GM19463 (cell line): Measurements from ENCODE around the gene ERICH4.
"Not testable (repeated sequence)": the region's sequence is repeated elsewhere in the genome, so short reads cannot be mapped to it uniquely, and the experiment has no call there.

Experiments
- ATAC-seq: cut with Tn5 transposase; IDR thresholded peaks from one replicate; pipeline ENCODE4 v1.9.1; 2021; ENCODE audit warnings: mild to moderate bottlenecking, moderate library complexity; ENCODE audit not compliant: unreplicated experiment

ERICH4 gene, protein sequence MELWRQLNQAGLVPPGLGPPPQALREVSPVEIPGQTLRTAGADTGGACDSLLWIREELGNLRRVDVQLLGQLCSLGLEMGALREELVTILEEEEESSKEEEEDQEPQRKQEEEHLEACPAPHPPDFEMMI

DNA sequence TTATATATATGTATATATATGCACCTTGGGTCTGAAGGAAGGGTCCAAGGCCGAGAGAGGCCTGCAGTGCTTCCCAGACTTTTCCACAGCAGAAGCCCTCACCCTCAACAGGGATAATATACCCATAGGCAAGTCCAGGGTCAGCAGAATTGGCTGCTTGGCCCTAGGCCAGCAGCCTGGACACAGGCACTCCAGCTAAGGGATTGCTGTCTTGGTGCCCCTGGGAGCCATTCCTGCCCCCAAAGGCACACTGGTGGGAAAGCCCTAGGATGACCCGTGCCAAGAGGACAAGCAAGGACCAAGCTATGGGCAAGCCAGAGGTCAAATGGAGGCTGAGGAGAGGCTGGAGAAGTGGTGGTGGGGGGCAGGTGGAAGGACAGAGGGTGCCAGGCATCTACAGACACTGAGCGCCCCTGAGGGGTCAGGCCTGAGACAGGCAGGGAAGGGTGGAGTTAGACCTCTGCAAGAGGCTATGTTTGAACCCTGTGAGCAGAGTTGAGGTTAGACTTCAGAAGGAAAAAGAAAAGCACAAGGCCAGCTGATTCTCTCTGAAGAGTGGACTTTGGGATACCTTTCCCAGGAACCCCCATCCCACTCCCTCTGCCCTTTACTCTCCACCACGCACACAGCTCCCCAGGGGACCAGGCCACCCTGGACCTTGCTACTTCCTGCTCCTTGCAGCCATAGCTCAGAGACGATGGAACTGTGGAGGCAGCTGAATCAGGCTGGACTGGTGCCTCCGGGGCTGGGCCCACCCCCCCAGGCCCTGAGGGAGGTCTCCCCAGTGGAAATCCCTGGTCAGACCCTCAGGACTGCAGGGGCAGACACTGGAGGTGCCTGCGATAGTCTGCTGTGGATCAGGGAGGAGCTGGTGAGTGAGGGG lies at the start of gene ERICH4:
Gene ERICH4, plus strand, starts transcription at position 684 of the 883 bp plus-strand sequence. Its CDS starts 14 bp downstream, at position 698.
- no peak for ATAC-seq

DNA sequence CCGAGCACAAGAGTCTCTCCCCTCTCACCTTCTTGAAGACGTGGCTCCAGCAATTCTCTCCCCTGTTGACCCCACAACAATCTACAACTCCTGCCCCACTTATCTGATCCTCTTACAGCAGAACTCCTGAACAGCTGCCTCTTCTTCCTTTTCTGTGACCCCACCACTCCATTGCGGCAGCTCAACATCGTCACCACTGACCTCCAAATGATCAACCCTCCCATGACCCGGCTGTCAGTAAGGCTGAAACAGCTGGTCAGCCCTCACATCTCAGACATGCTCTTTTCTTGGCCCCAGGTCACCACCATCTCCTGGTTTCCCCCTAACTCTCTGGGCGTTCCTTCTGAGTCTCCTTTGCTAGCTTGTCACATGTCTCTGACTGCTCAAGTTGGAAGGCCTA lies 47.6 kb upstream of the ERICH4 start:
- no peak for ATAC-seq

- ATAC-seq = peak; percentile 91
Measured at GRCh38 chr19:41397086-41398049, 45.6 kb upstream of the ERICH4 start, which contains the start of the genes BCKDHA and EXOSC5. Gene BCKDHA, plus strand, starts transcription at chr19:41397818. Its CDS starts 10 bp downstream, at chr19:41397828. Gene EXOSC5, minus strand, starts transcription at chr19:41397359. Its CDS starts 31 bp downstream, at chr19:41397328.

GRCh38 chr19:41398050-41398418 lies 44.9 kb upstream of the ERICH4 start:
- no peak for ATAC-seq

DNA sequence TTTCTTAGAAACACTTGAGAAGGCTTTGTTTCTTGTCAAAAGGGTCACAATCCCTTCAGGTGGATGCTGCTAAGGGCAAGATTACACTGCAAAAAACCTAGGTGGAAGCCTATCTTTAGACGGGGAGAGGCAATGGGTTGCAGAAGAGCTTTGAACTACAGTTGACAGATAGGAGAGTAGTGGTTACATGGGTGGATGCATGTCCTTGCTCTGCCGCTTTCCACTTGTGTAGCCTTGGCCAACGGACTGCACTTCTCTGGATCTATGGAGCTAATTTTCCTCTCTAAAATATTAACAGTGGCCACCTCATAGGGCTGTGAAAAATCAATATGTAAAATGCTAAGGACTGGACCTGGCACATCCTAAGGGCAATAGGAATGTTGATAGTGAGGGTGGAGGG lies 44.4 kb upstream of the ERICH4 start:
- ATAC-seq = no peak

DNA sequence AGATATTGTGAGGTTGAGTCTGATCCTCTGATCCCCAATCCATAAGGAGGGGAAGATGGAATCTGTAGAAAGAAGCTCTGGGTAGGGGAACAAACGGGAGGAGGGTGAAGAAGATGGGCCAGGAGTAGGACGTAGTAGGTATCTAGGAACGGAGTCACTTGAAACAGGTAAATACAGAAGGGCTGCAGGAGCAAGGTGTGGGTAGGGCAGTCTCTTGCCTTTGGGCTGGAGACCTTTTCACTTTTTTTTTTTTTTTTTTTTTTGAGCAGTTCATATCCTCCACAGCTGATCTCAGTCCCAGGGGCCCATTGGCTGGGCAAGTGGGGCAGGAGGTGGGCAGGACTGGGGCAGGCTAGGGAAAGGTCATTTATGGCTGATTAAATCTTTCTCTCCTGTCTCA lies 43.9 kb upstream of the ERICH4 start:
- ATAC-seq = no peak

- no peak for ATAC-seq
Measured at GRCh38 chr19:41399525-41399924, 43.4 kb upstream of the ERICH4 start.

DNA sequence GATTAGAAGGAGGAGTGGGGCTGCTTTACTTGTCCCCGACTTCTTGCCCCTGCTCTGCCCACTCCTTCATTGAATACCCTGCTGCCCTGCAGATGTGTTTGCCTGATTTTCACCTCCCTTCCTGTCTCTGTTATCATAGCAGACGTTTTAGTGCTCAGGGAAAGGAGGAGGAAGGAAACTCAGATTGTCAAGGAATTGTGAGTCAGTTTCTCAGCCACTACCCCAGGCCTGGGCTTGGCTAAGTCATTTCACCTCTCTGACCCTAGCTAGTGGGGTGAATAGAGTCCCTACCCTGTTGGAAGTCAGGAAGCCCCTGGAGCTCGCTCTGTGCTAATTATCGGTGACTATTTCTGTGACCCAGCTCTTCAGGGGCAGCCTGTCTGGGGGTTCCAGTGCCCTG lies 41.5 kb upstream of the ERICH4 start:
- no peak for ATAC-seq

- ATAC-seq = no peak
Measured at GRCh38 chr19:41402010-41402409, 40.9 kb upstream of the ERICH4 start.

- ATAC-seq = no peak
Measured at GRCh38 chr19:41403181-41403970, 39.6 kb upstream of the ERICH4 start.

GRCh38 chr19:41405776-41406175 lies 37.2 kb upstream of the ERICH4 start:
- ATAC-seq = no peak

DNA sequence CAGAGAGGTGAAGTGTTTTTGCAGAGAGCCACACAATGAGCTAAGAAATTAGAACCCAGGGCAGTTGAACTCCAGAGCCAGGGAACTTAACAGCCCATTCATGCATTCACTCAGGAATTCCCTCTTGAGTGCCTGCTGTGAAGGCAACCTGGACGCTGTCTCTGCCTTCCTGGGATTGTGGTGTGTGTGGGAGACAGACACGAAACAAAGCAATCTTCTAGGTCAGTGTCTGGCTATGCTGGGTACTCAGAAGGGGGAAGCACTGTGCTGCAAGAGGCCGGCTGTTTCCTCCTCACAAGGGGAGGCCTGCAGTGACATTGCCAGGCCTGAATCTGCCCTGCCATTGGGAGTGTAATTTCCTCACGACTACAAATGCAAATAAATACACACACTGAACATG lies 35.7 kb upstream of the ERICH4 start:
- no peak for ATAC-seq

DNA sequence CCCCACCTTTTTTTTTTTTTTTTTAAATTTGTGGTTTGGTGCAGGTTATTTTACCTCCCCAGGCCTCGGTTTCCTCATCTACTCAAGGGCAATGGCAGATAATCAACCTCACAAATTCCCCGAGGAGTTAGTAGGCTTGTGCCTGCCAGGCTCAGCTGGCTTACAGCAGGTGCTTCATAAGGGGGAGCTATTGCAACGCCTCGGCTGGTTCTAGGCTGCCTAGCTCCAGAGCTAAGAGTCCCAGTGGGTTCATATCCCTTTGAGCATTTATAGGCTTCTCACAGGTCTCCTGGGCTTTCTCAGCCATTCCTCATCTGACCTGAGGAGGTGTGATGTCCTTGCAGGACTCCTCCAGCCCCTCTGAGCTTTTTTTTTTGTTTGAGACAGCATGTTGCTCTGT lies 34.7 kb upstream of the ERICH4 start:
- ATAC-seq = no peak

DNA sequence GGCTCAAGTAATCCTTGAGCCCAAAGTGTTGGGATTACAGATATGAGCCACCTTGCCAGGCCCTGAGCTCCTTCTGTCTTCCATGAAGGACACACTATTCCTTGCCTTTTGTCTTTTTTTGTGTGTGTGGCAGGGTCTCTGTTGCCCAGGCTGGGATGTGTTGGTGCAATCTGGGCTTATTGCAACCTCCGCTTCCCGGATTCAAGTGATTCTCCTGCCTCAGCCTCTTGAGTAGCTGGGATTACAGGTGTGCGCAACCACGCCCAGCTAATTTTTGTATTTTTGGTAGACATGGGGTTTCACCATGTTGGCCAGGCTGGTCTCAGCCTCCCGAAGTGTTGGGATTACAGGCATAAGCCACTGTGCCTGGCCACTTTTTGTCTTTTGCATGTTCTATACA lies 34.1 kb upstream of the ERICH4 start:
- not testable (repeated sequence) for ATAC-seq

- no peak for ATAC-seq
Measured at GRCh38 chr19:41409288-41409687, 33.7 kb upstream of the ERICH4 start.

GRCh38 chr19:41410336-41411054 lies 32.5 kb upstream of the ERICH4 start:
- no peak for ATAC-seq

GRCh38 chr19:41411100-41411967 lies 31.6 kb upstream of the ERICH4 start:
- ATAC-seq = no peak

GRCh38 chr19:41411968-41412265 lies 31.0 kb upstream of the ERICH4 start:
- ATAC-seq = no peak

- ATAC-seq = no peak
Measured at GRCh38 chr19:41412953-41413352, 30.0 kb upstream of the ERICH4 start.
